Stimulated activated naive B cell treated with anti-CD40 and anti-IgM and Interleukin-4, amounts not matched to agents 10 μg/mL and 1 μg/mL and 100 μg/mL, for 72 hours (primary cell): Measurements from ENCODE around the gene KRTAP9-6.
"Not testable (repeated sequence)": the region's sequence is repeated elsewhere in the genome, so short reads cannot be mapped to it uniquely, and the experiment has no call there.

ENCODE experiments used
- ATAC-seq, 2 donors: fragments of 150-1000 bp; cut with Tn5 transposase; replicated peaks; 2 replicates each; pipeline ENCODE4 v1.10.0; 2021; ENCODE audit warnings: moderate library complexity in 1 of 2
- DNase-seq: peaks from one replicate; pipeline ENCODE4 v3.0.0; 2021
- H3K27ac Mint-ChIP-seq: one replicate; pipeline ENCODE4 v1.8.0; 2022; ENCODE audit warnings: mild to moderate bottlenecking, mixed read lengths
- H3K27me3 Mint-ChIP-seq, 2 donors: one replicate each; pipeline ENCODE4 v1.8.0; 2022; ENCODE audit warnings: mixed read lengths in 2 of 2
- H3K36me3 Mint-ChIP-seq, 2 donors: one replicate each; pipeline ENCODE4 v1.8.0; 2022; ENCODE audit warnings: mixed read lengths in 2 of 2, mild to moderate bottlenecking in 1 of 2
- H3K4me1 Mint-ChIP-seq, 2 donors: one replicate each; pipeline ENCODE4 v1.8.0; 2022; ENCODE audit warnings: mixed read lengths in 2 of 2, mild to moderate bottlenecking in 1 of 2
- H3K4me3 Mint-ChIP-seq, 2 donors: one replicate each; pipeline ENCODE4 v1.8.0; 2022; ENCODE audit warnings: mild to moderate bottlenecking in 2 of 2, mixed read lengths in 2 of 2, moderate library complexity in 1 of 2
- H3K9me3 Mint-ChIP-seq, 2 donors: one replicate each; pipeline ENCODE4 v1.8.0; 2022; ENCODE audit warnings: mixed read lengths in 2 of 2, mild to moderate bottlenecking in 1 of 2

KRTAP9-6 gene

GRCh38 chr17:41265078-41265477 lies at the start of gene KRTAP9-6:
TSS of gene KRTAP9-6 (plus strand) at chr17:41265378. CDS start at chr17:41265378, 0 bp downstream.
- ATAC-seq: no peak

GRCh38 chr17:41215681-41216080 lies 49.5 kb upstream of the KRTAP9-6 start:
- Mint-ChIP-seq H3K27me3 (peaks cover 8 to 19% of the 10 kb centered on the region in 2 donors), H3K4me3 (no peak overlapping the region)

More at GRCh38 chr17:41265078-41265477, at the start of gene KRTAP9-6:
- Mint-ChIP-seq H3K27ac (no peak within 1 kb of the TSS), H3K27me3 (peaks cover 19 to 37% of the 10 kb centered on the region in 2 donors), H3K36me3 (no peaks in the 10 kb centered on the region), H3K9me3 (peaks cover 0 to 2% of the 10 kb centered on the region in 2 donors), H3K4me3 (no peak within 1 kb of the TSS), H3K4me1 (peaks cover 0 to 8% of the 10 kb centered on the region in 2 donors)
- no peak for DNase-seq

GRCh38 chr17:41223821-41224220 lies 41.4 kb upstream of the KRTAP9-6 start:
- Mint-ChIP-seq H3K9me3 (peaks cover 4 to 9% of the 10 kb centered on the region in 2 donors), H3K27me3 (peaks cover 7 to 9% of the 10 kb centered on the region in 2 donors), H3K4me3 (no peak overlapping the region), H3K27ac (no peak overlapping the region), H3K4me1 (no peaks in the 10 kb centered on the region), H3K36me3 (peaks cover 1 to 9% of the 10 kb centered on the region in 2 donors)
- DNase-seq (no peak), ATAC-seq (no peak)

More at GRCh38 chr17:41215681-41216080, 49.5 kb upstream of the KRTAP9-6 start:
- ATAC-seq: no peak
- no peak overlapping the region for H3K27ac Mint-ChIP-seq
- H3K9me3 Mint-ChIP-seq: peaks cover 6 to 9% of the 10 kb centered on the region in 2 donors
- H3K36me3 Mint-ChIP-seq: peaks cover 1 to 9% of the 10 kb centered on the region in 2 donors
- no peak for DNase-seq
- H3K4me1 Mint-ChIP-seq: peaks cover 8 to 19% of the 10 kb centered on the region in 2 donors

GRCh38 chr17:41226051-41226450 lies 39.1 kb upstream of the KRTAP9-6 start:
- Mint-ChIP-seq H3K4me1 (peaks cover 4 to 11% of the 10 kb centered on the region in 2 donors), H3K27me3 (peaks cover 6 to 7% of the 10 kb centered on the region in 2 donors), H3K4me3 (no peak overlapping the region), H3K9me3 (no peaks in the 10 kb centered on the region), H3K27ac (no peak overlapping the region), H3K36me3 (no peaks in the 10 kb centered on the region)
- ATAC-seq: no peak
- DNase-seq: no peak

- not testable (repeated sequence) for ATAC-seq, H3K27ac Mint-ChIP-seq, H3K4me3 Mint-ChIP-seq, H3K27me3 Mint-ChIP-seq, DNase-seq, H3K36me3 Mint-ChIP-seq, H3K9me3 Mint-ChIP-seq
- peaks cover 5 to 11% of the 10 kb centered on the region in 2 donors for H3K4me1 Mint-ChIP-seq
These were observed 38.5 kb upstream of the KRTAP9-6 start, which contains the start of gene KRTAP9-2 for GRCh38 chr17:41226598-41227095. TSS of gene KRTAP9-2 (plus strand) at chr17:41226648. CDS start at chr17:41226655, 7 bp downstream.

GRCh38 chr17:41230094-41230493 lies 35.1 kb upstream of the KRTAP9-6 start:
- Mint-ChIP-seq H3K4me3 (no peak overlapping the region), H3K27ac (no peak overlapping the region), H3K27me3 (peaks cover 9 to 15% of the 10 kb centered on the region in 2 donors), H3K36me3 (no peaks in the 10 kb centered on the region), H3K9me3 (no peaks in the 10 kb centered on the region), H3K4me1 (peaks cover 11% of the 10 kb centered on the region in 2 donors)
- DNase-seq (no peak), ATAC-seq (no peak)

- Mint-ChIP-seq H3K27ac (no peak overlapping the region), H3K9me3 (no peaks in the 10 kb centered on the region), H3K4me3 (no peak overlapping the region), H3K36me3 (no peaks in the 10 kb centered on the region), H3K27me3 (peaks cover 14 to 23% of the 10 kb centered on the region in 2 donors), H3K4me1 (peaks cover 11 to 17% of the 10 kb centered on the region in 2 donors)
- ATAC-seq (no peak), DNase-seq (no peak)
These were observed 33.4 kb upstream of the KRTAP9-6 start for GRCh38 chr17:41231731-41232130.

GRCh38 chr17:41232399-41233105 lies 32.6 kb upstream of the KRTAP9-6 start, which contains the start of gene KRTAP9-3:
TSS of gene KRTAP9-3 (plus strand) at chr17:41232449. CDS start at chr17:41232502, 53 bp downstream.
- not testable (repeated sequence) for H3K27ac Mint-ChIP-seq, DNase-seq, H3K9me3 Mint-ChIP-seq, ATAC-seq, H3K4me3 Mint-ChIP-seq, H3K36me3 Mint-ChIP-seq
- Mint-ChIP-seq H3K4me1 (peaks cover 11 to 17% of the 10 kb centered on the region in 2 donors), H3K27me3 (peaks cover 14 to 23% of the 10 kb centered on the region in 2 donors)

- H3K4me1 Mint-ChIP-seq, DNase-seq, H3K9me3 Mint-ChIP-seq, H3K27ac Mint-ChIP-seq, H3K4me3 Mint-ChIP-seq, ATAC-seq, H3K36me3 Mint-ChIP-seq: not testable (repeated sequence)
- peaks cover 23 to 31% of the 10 kb centered on the region in 2 donors for H3K27me3 Mint-ChIP-seq
These were observed 28.1 kb upstream of the KRTAP9-6 start for GRCh38 chr17:41237116-41237515.

- H3K36me3 Mint-ChIP-seq, H3K9me3 Mint-ChIP-seq, H3K27ac Mint-ChIP-seq, H3K4me3 Mint-ChIP-seq, ATAC-seq, H3K4me1 Mint-ChIP-seq, DNase-seq: not testable (repeated sequence)
- H3K27me3 Mint-ChIP-seq: peaks cover 23 to 29% of the 10 kb centered on the region in 2 donors
These were observed 27.2 kb upstream of the KRTAP9-6 start, which contains the start of gene KRTAP9-8 for GRCh38 chr17:41237949-41238437. TSS of gene KRTAP9-8 (plus strand) at chr17:41237999. CDS start at chr17:41238052, 53 bp downstream.

GRCh38 chr17:41246995-41247787 lies 18.0 kb upstream of the KRTAP9-6 start:
- not testable (repeated sequence) for H3K4me1 Mint-ChIP-seq, ATAC-seq, H3K4me3 Mint-ChIP-seq, H3K27me3 Mint-ChIP-seq, H3K9me3 Mint-ChIP-seq, H3K36me3 Mint-ChIP-seq, DNase-seq, H3K27ac Mint-ChIP-seq

- H3K36me3 Mint-ChIP-seq, ATAC-seq, DNase-seq, H3K27ac Mint-ChIP-seq, H3K4me3 Mint-ChIP-seq, H3K9me3 Mint-ChIP-seq: not testable (repeated sequence)
- Mint-ChIP-seq H3K27me3 (peaks cover 5 to 11% of the 10 kb centered on the region in 2 donors), H3K4me1 (peaks cover 12 to 14% of the 10 kb centered on the region in 2 donors)
These were observed 15.4 kb upstream of the KRTAP9-6 start, which contains the start of gene KRTAP9-4 for GRCh38 chr17:41249637-41250240. TSS of gene KRTAP9-4 (plus strand) at chr17:41249687. CDS start at chr17:41249721, 34 bp downstream.

- no peak for DNase-seq
These were observed 13.9 kb upstream of the KRTAP9-6 start for GRCh38 chr17:41251261-41251660.

More at GRCh38 chr17:41251261-41251660, 13.9 kb upstream of the KRTAP9-6 start:
- no peaks in the 10 kb centered on the region for H3K9me3 Mint-ChIP-seq
- ATAC-seq: no peak
- no peak overlapping the region for H3K4me3 Mint-ChIP-seq
- no peaks in the 10 kb centered on the region for H3K36me3 Mint-ChIP-seq
- no peak overlapping the region for H3K27ac Mint-ChIP-seq
- peaks cover 11 to 19% of the 10 kb centered on the region in 2 donors for H3K27me3 Mint-ChIP-seq
- H3K4me1 Mint-ChIP-seq: peaks cover 12 to 14% of the 10 kb centered on the region in 2 donors
